Measurements from ENCODE around the gene TOX2. TPM values are rescaled to one million over a fixed set of nuclear protein-coding genes. Genes with fewer than 3 reads are reported as not detected.

Gene TOX2
- total RNA-seq, 2 experiments from 2014 or later: 1.8 to 1.9 TPM

DNA sequence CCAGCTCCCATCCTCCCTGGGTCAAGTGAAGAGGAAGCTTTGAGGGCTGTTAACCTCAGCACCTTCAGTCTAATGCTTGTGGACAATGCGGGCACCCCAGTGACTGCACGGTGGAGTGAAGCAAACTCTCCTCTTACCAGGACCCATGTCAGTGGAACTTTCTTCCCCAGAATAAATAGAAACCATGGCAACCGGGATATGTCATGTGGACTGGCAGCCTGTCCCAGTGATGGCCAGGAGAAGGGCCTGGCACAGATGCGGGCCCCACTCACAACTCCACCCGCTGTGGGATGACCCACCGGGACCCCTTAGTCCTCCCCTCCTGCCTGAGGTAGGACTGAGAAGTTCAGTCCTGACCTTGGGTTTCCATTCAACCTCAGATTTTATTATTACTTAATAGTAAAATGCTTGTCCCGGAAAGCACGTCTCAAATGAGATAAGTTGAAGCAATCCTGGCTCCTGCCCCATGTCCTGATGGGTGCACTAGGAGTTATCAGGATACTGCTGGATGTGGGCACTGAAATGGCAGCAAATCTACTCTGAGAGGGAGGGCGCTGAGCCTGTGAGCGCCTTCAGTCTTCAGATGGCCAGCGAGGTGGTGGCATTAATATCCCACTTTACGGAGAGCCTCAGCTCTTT lies 23.5 kb downstream of the TOX2 start:
- peaks cover 2% of the 10 kb centered on the region for H3K36me3 Mint-ChIP-seq
- no peak overlapping the region for H3K27ac Mint-ChIP-seq
- no peak for ATAC-seq
- no peaks in the 10 kb centered on the region for H3K9me3 Mint-ChIP-seq (ENCODE audit: low read depth)
- H3K4me3 Mint-ChIP-seq: no peak overlapping the region
- DNase-seq: no peak
- CTCF ChIA-PET: interaction anchor here (0.9 kb wide), 1 partner anchor 17 kb away, joined by 3 read pairs; no protein-coding TSS in a partner anchor
- H3K4me1 Mint-ChIP-seq: peaks cover 36% of the 10 kb centered on the region
- peaks cover 43% of the 10 kb centered on the region for H3K27me3 Mint-ChIP-seq

DNA sequence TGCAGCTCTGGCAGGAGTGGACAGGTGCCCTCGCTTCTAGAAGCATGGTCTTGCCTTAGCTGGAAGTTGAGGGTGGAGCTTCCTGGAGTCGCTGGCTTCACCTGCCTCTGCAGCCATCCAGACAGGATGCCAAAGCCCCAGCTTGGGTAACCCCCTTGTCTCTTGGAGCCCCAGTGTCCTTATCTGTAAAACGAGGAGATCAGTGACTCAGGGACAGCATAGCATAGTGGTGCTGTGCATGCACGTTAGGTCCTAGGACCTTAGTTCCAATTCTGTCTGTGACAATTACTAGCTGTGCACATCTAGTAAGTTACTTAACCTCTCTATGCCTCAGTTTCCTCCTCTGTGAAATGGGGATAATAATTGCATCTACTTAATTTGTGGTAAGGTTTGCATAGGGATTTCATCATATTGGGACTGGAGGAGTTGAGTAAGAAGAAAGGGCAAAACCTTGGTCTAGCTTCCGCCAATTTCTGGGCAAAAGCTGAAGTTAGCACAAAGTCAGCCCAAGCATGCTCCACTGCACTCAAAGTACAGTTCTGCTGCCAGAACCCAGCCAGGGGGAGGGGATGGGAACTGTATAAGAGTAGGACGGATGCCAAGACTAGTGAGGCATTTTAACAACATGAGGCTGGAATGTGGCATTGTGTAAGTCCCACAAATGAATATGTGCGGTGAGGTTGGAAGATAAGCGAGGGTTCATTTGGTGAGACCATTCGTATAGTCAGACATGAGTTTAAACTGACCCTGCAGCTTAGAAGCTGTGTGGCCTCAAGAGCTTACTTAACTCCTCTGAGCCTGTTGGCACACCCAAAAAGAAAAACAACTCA lies 24.5 kb downstream of the TOX2 start:
- no peak overlapping the region for H3K4me3 Mint-ChIP-seq
- no peak for ATAC-seq
- H3K4me1 Mint-ChIP-seq: peaks cover 43% of the 10 kb centered on the region
- peaks cover 38% of the 10 kb centered on the region for H3K27me3 Mint-ChIP-seq
- no peak overlapping the region for H3K27ac Mint-ChIP-seq
- CTCF ChIA-PET: interaction anchor here (0.5 to 1.1 kb wide), 3 partner anchors 11 to 16 kb away, joined by 3 read pairs; no protein-coding TSS in a partner anchor
- no peak for DNase-seq
- peaks cover 5% of the 10 kb centered on the region for H3K36me3 Mint-ChIP-seq
- no peaks in the 10 kb centered on the region for H3K9me3 Mint-ChIP-seq (ENCODE audit: low read depth)

DNA sequence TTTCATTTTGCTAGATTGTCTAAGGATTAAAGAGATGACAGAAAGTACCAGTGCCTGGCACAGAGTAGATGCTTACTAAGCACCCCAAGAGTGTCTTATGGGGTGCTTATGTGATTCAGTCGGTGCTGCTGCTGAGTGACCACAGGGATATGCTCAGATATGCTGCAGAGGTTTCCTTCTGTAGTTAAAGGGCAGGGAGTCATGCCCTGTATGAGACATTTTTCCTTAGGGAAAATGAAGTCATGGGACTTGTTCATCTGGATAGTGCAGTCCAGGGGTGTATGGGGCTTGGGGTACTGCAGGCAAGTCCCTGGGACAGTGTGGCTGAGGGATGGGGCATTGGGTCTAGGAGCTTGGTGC lies 25.1 kb downstream of the TOX2 start:
- DNase-seq: no peak
- Mint-ChIP-seq H3K36me3 (peaks cover 5% of the 10 kb centered on the region), H3K9me3 (ENCODE audit: low read depth) (no peaks in the 10 kb centered on the region), H3K27ac (no peak overlapping the region), H3K27me3 (peaks cover 39% of the 10 kb centered on the region), H3K4me1 (peaks cover 45% of the 10 kb centered on the region), H3K4me3 (no peak overlapping the region)
- CTCF ChIA-PET: interaction anchor here (1.1 kb wide), 1 partner anchor 10 kb away, joined by 3 read pairs; no protein-coding TSS in a partner anchor
- no peak for ATAC-seq

DNA sequence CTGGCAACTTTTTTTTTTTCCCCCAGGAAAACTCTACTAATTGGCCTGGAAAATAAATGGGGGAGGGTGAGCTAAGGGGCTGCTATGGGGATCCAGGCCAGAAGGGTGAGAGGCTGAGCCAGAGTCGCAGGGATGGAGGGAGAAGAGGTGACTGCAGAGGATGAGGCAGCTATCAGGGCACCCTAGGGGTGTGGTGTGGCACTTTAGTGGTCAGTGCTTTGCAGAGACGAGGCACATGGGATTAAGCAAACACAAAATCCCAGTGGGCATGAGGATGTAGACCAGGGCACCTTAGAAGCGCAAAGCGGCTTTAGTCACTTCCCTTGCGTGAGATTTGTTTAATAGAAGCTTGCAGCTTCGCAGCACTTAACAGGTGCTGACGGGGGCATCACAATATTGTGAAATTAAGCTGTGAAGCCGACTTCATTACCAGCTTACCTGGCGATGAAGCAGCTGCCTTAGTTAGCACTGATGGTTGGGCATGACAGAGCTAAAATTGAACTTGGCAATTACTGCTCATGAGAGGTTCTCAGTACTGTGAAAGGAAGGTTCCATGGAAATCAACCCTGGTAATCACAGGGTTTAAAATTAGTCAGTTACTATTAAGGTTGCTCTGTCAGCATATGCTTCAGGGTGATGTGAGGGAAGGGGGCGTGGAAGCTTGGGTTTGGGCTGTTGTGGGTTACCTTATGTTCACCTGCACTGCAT lies 26.0 kb downstream of the TOX2 start:
- Mint-ChIP-seq H3K4me1 (peaks cover 52% of the 10 kb centered on the region), H3K27me3 (peaks cover 47% of the 10 kb centered on the region), H3K36me3 (peaks cover 5% of the 10 kb centered on the region), H3K4me3 (no peak overlapping the region), H3K27ac (peak overlapping the region; percentile 59), H3K9me3 (ENCODE audit: low read depth) (no peaks in the 10 kb centered on the region)
- CTCF ChIA-PET: interaction anchor here (0.7 to 3.7 kb wide), 4 partner anchors 14 to 190 kb away, joined by 3 to 15 read pairs (median 8); no protein-coding TSS in a partner anchor
- peak; percentile 12 for ATAC-seq
- DNase-seq: no peak

DNA sequence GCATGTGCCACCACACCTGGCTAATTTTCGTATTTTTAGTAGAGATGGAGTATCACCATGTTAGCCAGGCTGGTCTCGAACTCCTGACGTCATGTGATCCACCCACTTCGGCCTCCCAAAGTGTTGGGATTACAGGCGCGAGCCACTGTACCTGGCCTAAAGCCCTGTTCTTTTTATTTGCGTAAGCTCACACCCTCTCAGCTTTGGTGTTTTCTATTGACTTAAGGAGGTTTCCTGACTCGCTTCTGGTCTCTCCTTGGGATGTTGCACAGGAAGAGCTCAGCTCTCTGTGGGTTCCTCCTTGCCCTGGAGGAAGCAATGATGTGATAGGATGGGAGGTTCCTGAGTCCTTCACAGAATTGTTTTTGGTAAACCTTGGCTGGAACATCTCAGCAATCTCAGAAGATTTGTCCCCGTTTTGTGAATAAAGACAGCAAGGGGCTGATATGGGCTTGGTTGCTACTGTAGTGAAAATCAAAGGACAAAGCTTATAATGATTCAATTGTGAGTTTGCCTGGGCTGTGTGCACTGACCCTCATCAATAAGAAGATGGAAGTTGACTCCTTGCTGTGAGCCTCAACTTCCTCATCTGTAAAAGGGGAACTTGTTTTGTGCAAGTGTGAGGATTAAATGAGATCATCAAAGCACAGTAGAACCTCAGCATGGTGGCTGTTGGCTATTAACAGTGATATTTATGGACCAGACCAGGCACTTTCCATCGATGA lies 27.0 kb downstream of the TOX2 start:
- Mint-ChIP-seq H3K27ac (peak overlapping the region; percentile 92), H3K4me3 (no peak overlapping the region), H3K4me1 (peaks cover 52% of the 10 kb centered on the region), H3K36me3 (peaks cover 5% of the 10 kb centered on the region), H3K9me3 (ENCODE audit: low read depth) (no peaks in the 10 kb centered on the region), H3K27me3 (peaks cover 47% of the 10 kb centered on the region)
- DNase-seq (no peak), ATAC-seq (peak; percentile 7)
- CTCF ChIA-PET: interaction anchor here (1.3 to 3.7 kb wide), 8 partner anchors 8 to 191 kb away, joined by 3 to 15 read pairs (median 5); no protein-coding TSS in a partner anchor

DNA sequence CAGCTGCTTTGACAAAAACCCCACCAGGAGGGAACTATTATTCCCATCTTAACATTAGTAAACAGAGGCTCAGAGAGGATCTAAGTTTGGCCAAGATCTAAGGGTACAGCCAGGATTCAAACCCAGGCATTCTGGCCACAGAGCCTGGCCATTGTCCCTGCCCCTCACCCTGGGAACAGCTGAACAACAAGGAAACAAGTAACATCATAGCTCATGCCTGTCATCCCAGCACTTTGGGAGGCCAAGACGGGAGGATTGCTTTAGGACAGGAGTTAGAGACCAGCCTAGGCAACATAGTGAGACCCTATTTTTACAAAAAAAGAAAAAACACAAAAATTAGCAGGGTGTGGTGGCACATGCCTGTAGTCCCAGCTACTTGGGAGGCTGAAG lies 27.5 kb downstream of the TOX2 start:
- H3K4me1 Mint-ChIP-seq: peaks cover 54% of the 10 kb centered on the region
- H3K27me3 Mint-ChIP-seq: peaks cover 47% of the 10 kb centered on the region
- H3K4me3 Mint-ChIP-seq: no peak overlapping the region
- ATAC-seq (peak; percentile 3), DNase-seq (no peak)
- H3K9me3 Mint-ChIP-seq (ENCODE audit: low read depth): no peaks in the 10 kb centered on the region
- H3K36me3 Mint-ChIP-seq: peaks cover 5% of the 10 kb centered on the region
- peak overlapping the region; percentile 92 for H3K27ac Mint-ChIP-seq
- CTCF ChIA-PET: interaction anchor here (0.8 to 3.7 kb wide), 11 partner anchors 8 to 191 kb away, joined by 3 to 15 read pairs (median 5); no protein-coding TSS in a partner anchor

DNA sequence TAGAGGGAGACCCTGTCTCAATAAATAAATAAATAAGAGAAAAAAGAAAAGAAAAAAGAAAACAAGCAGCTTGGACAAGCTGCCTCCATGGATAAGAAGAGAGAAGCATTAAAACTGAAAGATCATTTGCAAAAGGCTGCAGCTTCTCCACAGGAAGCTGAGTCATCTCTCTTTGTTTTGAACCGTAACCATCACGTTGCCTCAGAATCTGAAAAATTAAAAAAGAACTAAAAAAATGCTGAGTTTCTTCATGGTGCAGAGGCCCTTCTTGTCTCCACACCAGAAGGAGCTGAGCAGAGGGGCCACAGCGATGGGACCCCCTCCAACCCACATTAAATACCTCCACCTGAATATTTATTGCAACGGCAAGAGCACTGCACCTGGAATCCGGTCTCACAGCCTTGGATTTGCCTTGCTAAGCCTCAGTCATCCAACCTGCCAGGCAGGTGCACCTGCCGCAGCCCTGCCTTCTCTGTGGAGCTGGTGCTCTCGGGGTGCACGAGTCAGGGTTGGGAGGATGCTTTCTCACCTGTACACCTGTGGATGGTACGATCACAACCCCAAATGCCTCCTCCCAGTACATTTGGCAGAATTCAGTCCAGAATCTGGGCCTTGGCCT lies 28.1 kb downstream of the TOX2 start:
- peak; percentile 85 for ATAC-seq
- CTCF ChIA-PET: interaction anchor here (0.8 to 3.7 kb wide), 11 partner anchors 8 to 192 kb away, joined by 3 to 15 read pairs (median 5); no protein-coding TSS in a partner anchor
- Mint-ChIP-seq H3K36me3 (peaks cover 5% of the 10 kb centered on the region), H3K4me3 (peak overlapping the region; percentile 28), H3K27ac (peak overlapping the region; percentile 92), H3K27me3 (peaks cover 51% of the 10 kb centered on the region), H3K9me3 (ENCODE audit: low read depth) (no peaks in the 10 kb centered on the region), H3K4me1 (peaks cover 59% of the 10 kb centered on the region)
- DNase-seq: peak; percentile 53

DNA sequence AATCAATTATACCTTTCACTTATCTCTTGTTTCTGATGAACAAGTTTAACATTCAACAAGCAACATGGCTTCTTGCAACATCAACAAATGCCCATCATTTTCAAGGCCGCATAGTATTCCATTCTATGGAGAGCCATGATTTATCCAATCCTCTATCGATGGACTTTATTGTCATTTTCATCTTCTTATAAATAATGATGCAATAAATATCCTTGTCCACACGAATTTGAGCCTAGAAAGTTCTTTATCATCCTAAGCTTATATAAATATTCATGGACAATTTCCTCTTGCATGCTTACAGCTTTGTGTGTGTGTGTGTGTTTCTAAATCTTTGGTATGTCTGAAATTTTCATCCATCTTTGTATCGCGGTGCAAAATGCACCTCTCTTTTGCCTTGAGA lies 29.1 kb downstream of the TOX2 start:
- H3K9me3 Mint-ChIP-seq (ENCODE audit: low read depth): no peaks in the 10 kb centered on the region

DNA sequence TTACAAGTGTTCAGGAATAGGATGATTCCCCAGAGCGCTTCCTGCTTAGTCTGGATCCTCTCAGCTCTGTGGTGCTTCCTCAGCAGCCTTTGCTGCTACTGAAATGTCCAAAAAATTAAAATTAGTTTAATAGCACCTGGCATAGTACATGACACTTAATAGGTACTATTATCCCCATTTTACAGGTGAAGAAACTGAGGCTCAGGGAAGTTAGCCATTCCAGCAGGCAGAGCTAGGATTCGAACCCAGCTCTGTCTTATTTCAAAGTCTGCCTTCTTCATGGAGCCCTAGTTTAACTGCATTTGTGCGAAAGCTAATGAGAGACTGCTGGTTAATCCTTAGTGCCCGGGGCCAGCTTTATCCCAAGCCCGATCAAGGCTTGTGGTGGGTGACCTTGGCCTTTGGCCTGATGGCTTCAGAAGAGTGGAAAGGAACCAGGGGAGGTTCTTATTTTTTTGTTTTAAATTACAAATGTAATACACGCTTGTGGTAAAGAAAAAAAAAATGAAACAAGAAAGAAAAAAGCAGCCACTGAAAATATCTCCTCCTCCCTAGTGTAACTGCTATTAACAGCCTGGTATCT lies 30.1 kb downstream of the TOX2 start:
- ATAC-seq (no peak), DNase-seq (no peak)
- no peak overlapping the region for H3K27ac Mint-ChIP-seq
- H3K27me3 Mint-ChIP-seq: peaks cover 53% of the 10 kb centered on the region
- no peak overlapping the region for H3K4me3 Mint-ChIP-seq
- H3K9me3 Mint-ChIP-seq (ENCODE audit: low read depth): no peaks in the 10 kb centered on the region
- H3K4me1 Mint-ChIP-seq: peaks cover 71% of the 10 kb centered on the region
- CTCF ChIA-PET: interaction anchor here (1.1 kb wide), 1 partner anchor 10 kb away, joined by 6 read pairs; no protein-coding TSS in a partner anchor
- peaks cover 6% of the 10 kb centered on the region for H3K36me3 Mint-ChIP-seq

More for the DNA sequence above, 29.1 kb downstream of the TOX2 start:
- H3K27me3 Mint-ChIP-seq: peaks cover 52% of the 10 kb centered on the region
- H3K36me3 Mint-ChIP-seq: peaks cover 5% of the 10 kb centered on the region
- peak overlapping the region; percentile 92 for H3K27ac Mint-ChIP-seq
- no peak overlapping the region for H3K4me3 Mint-ChIP-seq
- ATAC-seq (no peak), DNase-seq (no peak)
- H3K4me1 Mint-ChIP-seq: peaks cover 67% of the 10 kb centered on the region
- CTCF ChIA-PET: interaction anchor here (1.1 to 3.7 kb wide), 5 partner anchors 10 to 193 kb away, joined by 4 to 15 read pairs (median 6); no protein-coding TSS in a partner anchor

DNA sequence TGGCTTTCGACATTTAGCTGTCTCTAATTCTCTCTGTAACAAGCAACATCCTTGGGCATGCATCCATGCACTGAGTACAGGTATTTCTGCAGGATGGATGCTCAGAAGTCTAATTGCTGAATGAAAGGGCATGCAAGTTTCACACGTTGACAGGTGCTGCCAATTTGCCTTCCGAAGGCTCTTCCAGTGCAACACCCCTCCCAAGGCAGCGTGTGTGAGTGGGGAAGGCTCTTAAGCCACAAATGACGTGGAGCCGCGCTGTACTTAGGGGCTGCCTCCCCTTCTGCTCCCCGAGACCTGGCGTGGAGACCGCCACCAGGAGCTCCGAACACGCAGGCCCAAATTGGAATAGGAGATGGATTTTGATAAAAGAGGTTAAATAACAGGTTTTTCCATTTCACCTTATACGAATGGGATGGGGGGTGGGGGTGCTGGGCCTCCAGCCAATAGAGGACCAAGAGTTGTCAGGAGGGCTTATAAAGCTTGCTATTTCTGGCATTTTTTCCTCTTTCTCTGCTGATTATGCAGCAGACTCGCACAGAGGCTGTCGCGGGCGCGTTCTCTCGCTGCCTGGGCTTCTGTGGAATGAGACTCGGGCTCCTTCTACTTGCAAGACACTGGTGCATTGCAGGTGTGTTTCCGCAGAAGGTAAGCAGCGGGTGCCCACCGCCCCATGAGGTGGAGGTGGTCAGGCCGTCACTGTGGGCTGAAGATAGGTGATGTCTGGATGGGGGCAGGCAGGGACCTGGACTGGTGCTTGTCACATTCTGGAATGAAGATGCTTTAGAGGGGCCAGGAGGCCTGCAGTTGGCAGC lies 30.9 kb downstream of the TOX2 start:
- Mint-ChIP-seq H3K36me3 (peaks cover 6% of the 10 kb centered on the region), H3K27ac (no peak overlapping the region), H3K9me3 (ENCODE audit: low read depth) (no peaks in the 10 kb centered on the region), H3K27me3 (peaks cover 56% of the 10 kb centered on the region), H3K4me1 (peaks cover 74% of the 10 kb centered on the region), H3K4me3 (no peak overlapping the region)
- no peak for DNase-seq
- no peak for ATAC-seq
- CTCF ChIA-PET: interaction anchor here (0.6 kb wide), 1 partner anchor 489 kb away, joined by 4 read pairs; no protein-coding TSS in a partner anchor

DNA sequence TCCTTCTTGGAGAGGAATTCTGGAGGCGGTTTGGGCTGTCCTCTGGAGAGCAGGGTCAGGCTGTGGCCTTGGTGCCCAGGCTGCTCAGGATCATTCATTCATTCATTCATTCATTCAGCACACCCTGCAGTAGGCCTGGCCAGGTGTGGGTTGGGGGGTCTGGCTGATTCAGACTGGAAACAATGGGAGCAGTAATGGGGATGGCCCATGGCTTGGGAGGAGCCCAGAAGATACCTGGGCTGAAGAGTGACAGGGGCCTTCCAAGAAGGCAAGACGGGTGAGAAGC lies 31.5 kb downstream of the TOX2 start:
- peaks cover 53% of the 10 kb centered on the region for H3K27me3 Mint-ChIP-seq
- H3K4me3 Mint-ChIP-seq: no peak overlapping the region
- no peak for ATAC-seq
- H3K27ac Mint-ChIP-seq: no peak overlapping the region
- peaks cover 74% of the 10 kb centered on the region for H3K4me1 Mint-ChIP-seq
- peaks cover 4% of the 10 kb centered on the region for H3K36me3 Mint-ChIP-seq
- CTCF ChIA-PET: interaction anchor here (0.6 kb wide), 1 partner anchor 489 kb away, joined by 4 read pairs; no protein-coding TSS in a partner anchor
- H3K9me3 Mint-ChIP-seq (ENCODE audit: low read depth): no peaks in the 10 kb centered on the region
- no peak for DNase-seq
